Heart left ventricle (tissue), 13 donors: ENCODE measurements around the gene SPIRE1.

Experiments
- POLR2A ChIP-seq, 2 donors: fragments of 450-650 bp; IDR thresholded peaks; one replicate each; pipeline ENCODE4 v1.6.1; 2017; ENCODE audit warnings: antibody characterized with exemption in 2 of 2, mild to moderate bottlenecking in 2 of 2, moderate library complexity in 2 of 2
- TF ChIP-seq, protein P1 (sequence below), 12 donors: fragments of 200-600 bp; sonication (generic) in 4 of 12; IDR thresholded peaks; one replicate each; pipeline versions ENCODE4 v1.5.0 to v1.8.0; 2018 to 2022; ENCODE audit warnings: antibody characterized with exemption in 12 of 12, mild to moderate bottlenecking in 5 of 12
- donor health status: ischemic (EF 13 %, LVEDD 7.1; RV severe dilation, severe dysfunction).
- donor health status: DM: no; HTN: yes; CAD: no.
- donor health status: DM: no; HTN: no; CAD: no.
- donor health status: ischemic (EF 25% LVEDD 6.9; RV normal size, moderate dysfunction).
- donor health status: ischemic (EF 25% LVEDD 5.7; RV mildly dilated, moderate dysfunction).
- donor health status: ischemic (EF 35%, LVEDD 5.7; RV mildly dilated, moderate dysfunction).
- donor health status: nonischemic (EF 11% LVEDD 7.7; RV severe dilation, severe dysfunction).
- donor health status: DM: yes; HTN: yes; CAD: no.
- donor health status: PGD.
- donor health status: ischemic (EF 29% LVEDD 5.4; RV normal size, mild dysfunction).
- donor health status: nonischemic (EF 23%, LVEDD 6.1; RV moderate dilation, normal function).

DNA sequence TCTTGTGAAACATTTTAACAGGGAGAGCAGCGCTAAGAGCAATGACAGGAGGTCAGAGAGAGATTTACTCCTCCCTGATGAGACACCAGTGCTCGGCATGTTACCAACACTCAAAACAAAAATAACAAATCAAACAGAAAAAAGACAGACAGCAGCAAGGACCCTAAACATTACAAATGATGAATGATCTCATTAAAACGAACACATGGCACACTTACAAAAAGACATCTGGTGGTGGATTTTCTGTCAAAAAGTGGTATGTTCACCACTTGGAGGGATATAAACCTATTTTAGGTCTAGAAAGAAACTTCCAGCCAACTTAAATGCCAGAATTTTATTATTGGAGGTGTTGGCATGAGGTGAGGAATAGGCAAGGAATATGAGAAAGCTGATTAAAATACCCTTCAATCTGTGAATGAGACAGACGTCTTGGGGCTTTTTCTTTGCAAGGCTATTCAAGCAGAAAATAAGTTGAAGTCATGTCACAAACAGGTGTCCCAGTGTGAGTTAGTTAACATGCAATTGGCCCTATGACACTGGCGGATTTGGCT lies 137.4 kb downstream of the SPIRE1 start:
- TF ChIP-seq, protein P1, sequence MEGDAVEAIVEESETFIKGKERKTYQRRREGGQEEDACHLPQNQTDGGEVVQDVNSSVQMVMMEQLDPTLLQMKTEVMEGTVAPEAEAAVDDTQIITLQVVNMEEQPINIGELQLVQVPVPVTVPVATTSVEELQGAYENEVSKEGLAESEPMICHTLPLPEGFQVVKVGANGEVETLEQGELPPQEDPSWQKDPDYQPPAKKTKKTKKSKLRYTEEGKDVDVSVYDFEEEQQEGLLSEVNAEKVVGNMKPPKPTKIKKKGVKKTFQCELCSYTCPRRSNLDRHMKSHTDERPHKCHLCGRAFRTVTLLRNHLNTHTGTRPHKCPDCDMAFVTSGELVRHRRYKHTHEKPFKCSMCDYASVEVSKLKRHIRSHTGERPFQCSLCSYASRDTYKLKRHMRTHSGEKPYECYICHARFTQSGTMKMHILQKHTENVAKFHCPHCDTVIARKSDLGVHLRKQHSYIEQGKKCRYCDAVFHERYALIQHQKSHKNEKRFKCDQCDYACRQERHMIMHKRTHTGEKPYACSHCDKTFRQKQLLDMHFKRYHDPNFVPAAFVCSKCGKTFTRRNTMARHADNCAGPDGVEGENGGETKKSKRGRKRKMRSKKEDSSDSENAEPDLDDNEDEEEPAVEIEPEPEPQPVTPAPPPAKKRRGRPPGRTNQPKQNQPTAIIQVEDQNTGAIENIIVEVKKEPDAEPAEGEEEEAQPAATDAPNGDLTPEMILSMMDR (IDR thresholded peaks at IDR 0.05), result no peak
- no peak for TF ChIP-seq POLR2A (IDR thresholded peaks at IDR 0.05)
